ENCODE data around the gene MAN1A2. TPM values are rescaled to one million over a fixed set of nuclear protein-coding genes. Genes with fewer than 3 reads are reported as not detected.

MAN1A2 gene
- total and polyA plus RNA-seq, 9 of the 15 experiments (the other 6 are each of a cell fraction or from before 2014, with no cell fraction given), result 4.2 to 38.4 (median 18.7) TPM

GRCh38 chr1:117339866-117340700, 27.2 kb upstream of the MAN1A2 start:
- H3K79me2 ChIP-seq (ENCODE audit: control insufficient read depth, insufficient read depth, low read length), result no peaks in the 10 kb centered on the region
- ChIA-PET CTCF (ENCODE audit: low intra/inter-chr PET ratio) (no interaction called here), POLR2A (interaction anchor here (1.1 to 1.3 kb wide), 2 partner anchors 8 to 29 kb away, joined by 3 read pairs; no protein-coding TSS in a partner anchor)
- FAIRE-seq (peak; percentile 90), DNase-seq (ENCODE audit: extremely low read depth in 1 of 4, low spot score in 3 of 4) (peak; percentile 66 to 75 (median 73)), ATAC-seq (peak; percentile 96)
- no peaks in the 10 kb centered on the region for H3K36me3 ChIP-seq (ENCODE audit: control insufficient read depth, insufficient read depth, low read length)
- no peaks in the 10 kb centered on the region for H3K9me3 ChIP-seq (replicated peaks; ENCODE audit: control insufficient read depth, insufficient read depth, low read depth, low read length)
- peak overlapping the region; percentile 39; the same call in 1 of the 2 replicates for H3K4me2 ChIP-seq (ENCODE audit: insufficient read depth, low read length)
- H3K4me3 ChIP-seq, result no peak overlapping the region
- no peak overlapping the region for H3K9ac ChIP-seq (ENCODE audit: insufficient read depth in 1 of 2, low read depth in 2 of 2, low read length in 2 of 2)
- peaks cover 2 to 9% of the 10 kb centered on the region in 2 experiments; a peak in 4 of 5 replicates for H3K27me3 ChIP-seq (ENCODE audit: control insufficient read depth in 2 of 2, insufficient read depth in 2 of 2, low read length in 2 of 2)
- H3K9me1 ChIP-seq (ENCODE audit: control insufficient read depth, insufficient read depth, low read length), result no peaks in the 10 kb centered on the region
- no peaks in the 10 kb centered on the region for H4K20me1 ChIP-seq (replicated peaks; ENCODE audit: control insufficient read depth, insufficient read depth, low read length)
- H3K4me1 ChIP-seq (replicated peaks in 1 of 2; ENCODE audit: control insufficient read depth in 2 of 2, insufficient read depth in 2 of 2, low read length in 2 of 2), result peaks cover 0 to 7% of the 10 kb centered on the region in 2 experiments; a peak in 3 of 5 replicates
- in situ Hi-C loops (cut with MboI) (no loop called here), intact Hi-C loops (cut with micrococcal nuclease) (no loop called here)
- 46% methylated on average over 6 of the region's 6 CpGs for WGBS (ENCODE audit: insufficient coverage, low coverage, missing lambda C conversion rate)
- peak overlapping the region; percentile 88 for H2AFZ ChIP-seq (ENCODE audit: low read depth, low read length)
- no TSS peak for BruUV-seq (replicated peaks)
- peak overlapping the region; percentile 44; the same call in 1 of the 3 replicates for H3K27ac ChIP-seq (ENCODE audit: extremely low read depth, low read depth, low read length)
- TF ChIP-seq HNRNPK (IDR thresholded peaks at IDR 0.05; ENCODE audit: low read depth, low read length, poor library complexity, severe bottlenecking) (no peak), ARID3A (IDR thresholded peaks at IDR 0.05; ENCODE audit: borderline replicate concordance, low read depth, low read length) (no peak), ZNF449 (CRISPR knock-in tag; IDR thresholded peaks at IDR 0.05) (peak; percentile 39; the same call in 1 of the 2 replicates), RBBP5 (IDR thresholded peaks at IDR 0.05; ENCODE audit: borderline replicate concordance, insufficient read depth, low read length, poor library complexity, severe bottlenecking) (no peak), RB1 (IDR thresholded peaks at IDR 0.05; ENCODE audit: low read depth) (no peak), ZNF311 (CRISPR knock-in tag; IDR thresholded peaks at IDR 0.05) (no peak), DACH1 (IDR thresholded peaks at IDR 0.05; ENCODE audit: partially characterized antibody) (peak; percentile 97), ELF2 (CRISPR knock-in tag; IDR thresholded peaks at IDR 0.05) (peak; percentile 55; the same call in 1 of the 2 replicates), ZNF121 (CRISPR knock-in tag; conservative IDR thresholded peaks at IDR 0.05) (no peak), ZBED1 (IDR thresholded peaks at IDR 0.05) (no peak), ZEB2 (IDR thresholded peaks at IDR 0.05) (peak; percentile 57; the same call in 1 of the 2 replicates), KAT8 (IDR thresholded peaks at IDR 0.05; ENCODE audit: low read depth) (peak; percentile 66; the same call in 1 of the 2 replicates), KLF13 (tag; IDR thresholded peaks at IDR 0.05; ENCODE audit: borderline replicate concordance, low read depth) (peak; percentile 24; the same call in 1 of the 2 replicates), E2F6 (IDR thresholded peaks at IDR 0.05; ENCODE audit: borderline replicate concordance in 1 of 2, extremely low read depth in 1 of 2, insufficient read depth in 1 of 2, insufficient read length in 1 of 2, low read depth in 1 of 2, low read length in 1 of 2, poor library complexity in 1 of 2, severe bottlenecking in 1 of 2) (peak; percentile 72 to 79), TEAD2 (tag; IDR thresholded peaks at IDR 0.05) (peak; percentile 70; the same call in 1 of the 2 replicates), HDAC6 (IDR thresholded peaks at IDR 0.05; ENCODE audit: low read depth, low read length) (no peak), HNRNPLL (IDR thresholded peaks at IDR 0.05; ENCODE audit: low read depth, low read length, poor library complexity, severe bottlenecking) (no peak)

Measured in K562 (cell line).